AG09309 (cell line): Measurements from ENCODE around the gene CYP26C1.
A peak's percentile ranks its signal among the peaks of the same experiment; 100 is the strongest.

ENCODE experiments used
- DNase-seq: peaks from one replicate; pipeline ENCODE4 v3.0.0-alpha.2; 2010; ENCODE audit warnings: low read depth
- H3K4me3 ChIP-seq: 2 replicates; pipeline ENCODE4 v1.5.1; 2011; ENCODE audit warnings: mild to moderate bottlenecking, low read depth, low read length, moderate library complexity; ENCODE audit not compliant: control insufficient read depth
- TF ChIP-seq, protein P1 (sequence below): IDR thresholded peaks from 2 replicates; pipeline ENCODE4 v1.5.1; 2011; ENCODE audit warnings: mild to moderate bottlenecking, low read depth, low read length, inconsistent platforms; ENCODE audit not compliant: insufficient read depth, control insufficient read depth; ENCODE audit errors: missing control alignments

The CYP26C1 gene

DNA sequence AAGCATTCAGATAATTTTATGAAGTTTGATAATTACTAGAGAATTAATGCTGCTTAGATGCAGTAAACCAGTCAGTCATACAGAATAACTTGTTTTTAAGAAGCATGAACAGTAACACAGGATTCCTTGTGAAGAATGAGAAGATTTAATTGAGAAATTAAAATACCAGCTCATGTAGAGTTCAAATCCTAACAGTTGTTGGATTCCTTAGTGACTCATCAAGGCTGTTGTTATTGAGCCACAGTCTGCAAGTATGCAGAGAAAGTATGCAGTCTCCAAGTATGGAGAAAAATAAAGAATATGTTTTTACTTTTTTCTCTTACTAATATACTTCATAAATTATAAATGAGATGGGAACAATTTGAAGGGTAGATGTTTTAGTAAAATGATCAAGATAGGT, 30.2 kb upstream of the CYP26C1 start:
- peak; percentile 46 for DNase-seq
- TF ChIP-seq, protein P1, sequence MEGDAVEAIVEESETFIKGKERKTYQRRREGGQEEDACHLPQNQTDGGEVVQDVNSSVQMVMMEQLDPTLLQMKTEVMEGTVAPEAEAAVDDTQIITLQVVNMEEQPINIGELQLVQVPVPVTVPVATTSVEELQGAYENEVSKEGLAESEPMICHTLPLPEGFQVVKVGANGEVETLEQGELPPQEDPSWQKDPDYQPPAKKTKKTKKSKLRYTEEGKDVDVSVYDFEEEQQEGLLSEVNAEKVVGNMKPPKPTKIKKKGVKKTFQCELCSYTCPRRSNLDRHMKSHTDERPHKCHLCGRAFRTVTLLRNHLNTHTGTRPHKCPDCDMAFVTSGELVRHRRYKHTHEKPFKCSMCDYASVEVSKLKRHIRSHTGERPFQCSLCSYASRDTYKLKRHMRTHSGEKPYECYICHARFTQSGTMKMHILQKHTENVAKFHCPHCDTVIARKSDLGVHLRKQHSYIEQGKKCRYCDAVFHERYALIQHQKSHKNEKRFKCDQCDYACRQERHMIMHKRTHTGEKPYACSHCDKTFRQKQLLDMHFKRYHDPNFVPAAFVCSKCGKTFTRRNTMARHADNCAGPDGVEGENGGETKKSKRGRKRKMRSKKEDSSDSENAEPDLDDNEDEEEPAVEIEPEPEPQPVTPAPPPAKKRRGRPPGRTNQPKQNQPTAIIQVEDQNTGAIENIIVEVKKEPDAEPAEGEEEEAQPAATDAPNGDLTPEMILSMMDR, result no peak
- no peak overlapping the region for H3K4me3 ChIP-seq

DNA sequence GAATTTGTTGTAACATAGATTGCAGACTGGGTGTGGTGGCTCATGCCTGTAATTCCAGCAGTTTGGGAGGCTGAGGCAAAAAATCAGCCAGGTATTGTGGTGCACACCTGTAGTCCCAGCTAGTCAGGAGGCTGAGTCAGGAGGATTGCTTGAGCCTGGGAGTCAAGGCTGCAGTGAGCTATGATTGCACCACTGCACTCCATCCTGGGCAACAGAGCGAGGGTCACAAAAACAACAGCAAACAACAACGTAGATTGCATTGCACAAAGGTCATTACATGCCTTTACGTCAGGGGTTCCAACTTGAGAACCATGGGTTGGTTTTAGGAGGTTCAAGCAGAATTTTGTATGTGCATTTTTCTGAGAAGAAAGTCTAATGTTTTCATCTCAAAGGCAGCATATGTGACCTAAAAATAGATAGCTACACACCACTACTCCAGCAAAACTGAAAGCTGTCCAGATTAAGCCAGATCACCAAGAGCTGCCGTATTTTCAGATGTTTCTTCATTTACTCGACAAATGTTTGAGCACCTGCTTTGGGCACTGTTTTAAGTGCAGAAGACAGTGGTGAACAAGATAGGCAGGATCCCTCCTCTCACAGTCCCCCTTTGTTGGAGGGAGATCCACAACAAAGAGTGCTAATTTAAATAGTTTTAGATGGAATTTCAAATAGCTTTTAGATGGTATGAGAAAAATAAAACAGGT, 28.3 kb upstream of the CYP26C1 start:
- no peak overlapping the region for H3K4me3 ChIP-seq
- TF ChIP-seq, protein P1, result no peak
- no peak for DNase-seq

DNA sequence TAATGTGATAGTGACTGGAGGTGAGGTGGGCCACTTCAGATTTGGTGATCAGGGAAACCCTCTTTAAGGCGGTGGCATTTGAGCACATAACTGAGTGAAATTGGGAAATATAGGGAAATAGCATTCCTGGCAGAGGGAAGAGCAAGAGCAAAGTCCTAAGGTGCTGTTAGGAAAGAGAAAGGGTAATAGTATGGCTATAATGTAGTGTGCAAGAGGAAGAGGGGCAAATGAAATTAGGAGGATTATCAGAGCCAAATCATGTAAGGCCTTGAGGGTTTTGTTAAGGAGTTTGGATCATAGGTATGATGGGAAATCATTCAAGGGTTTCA, 27.8 kb upstream of the CYP26C1 start:
- TF ChIP-seq, protein P1, result no peak
- no peak overlapping the region for H3K4me3 ChIP-seq

DNA sequence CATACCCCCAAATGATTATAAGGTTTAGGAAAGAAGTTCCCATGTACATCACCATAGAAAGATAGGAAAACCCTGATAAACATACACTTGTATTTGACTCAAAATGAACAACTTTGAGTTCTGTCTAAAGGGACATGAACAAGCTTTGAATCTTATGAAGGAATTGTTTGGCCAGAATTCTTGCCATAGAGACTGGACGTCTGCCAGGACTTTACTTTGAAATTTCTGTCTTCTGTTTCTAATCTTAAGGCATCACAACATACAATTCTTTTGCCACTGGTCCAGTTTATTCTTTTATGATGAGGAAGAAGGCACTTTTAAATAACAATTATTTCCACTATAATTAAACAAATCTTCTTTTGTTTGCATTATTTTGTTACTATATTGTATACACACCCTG, 26.2 kb upstream of the CYP26C1 start:
- DNase-seq, result no peak
- TF ChIP-seq, protein P1, result no peak

More for the DNA sequence above, 27.8 kb upstream of the CYP26C1 start:
- DNase-seq, result no peak

DNA sequence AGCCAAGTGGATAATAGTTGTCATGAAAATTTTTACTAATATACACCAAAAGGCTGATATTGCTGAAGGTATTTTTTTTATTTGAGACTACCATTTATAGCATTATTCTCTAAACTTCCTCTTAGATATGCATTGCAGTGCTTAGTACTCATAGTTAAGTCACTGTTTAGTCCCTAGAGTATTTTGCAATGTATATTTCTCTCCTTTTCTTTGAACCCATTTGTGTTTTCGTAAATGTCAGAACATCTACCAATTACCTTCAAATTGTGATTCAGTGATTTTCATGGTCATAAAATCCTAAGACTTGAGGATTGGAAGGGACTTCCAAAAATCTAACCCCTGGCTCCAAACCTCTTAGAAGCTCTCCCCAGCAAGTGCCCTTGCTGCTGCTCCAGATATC, 21.5 kb upstream of the CYP26C1 start:
- TF ChIP-seq, protein P1, result no peak
- no peak overlapping the region for H3K4me3 ChIP-seq
- DNase-seq, result no peak

More for the DNA sequence above, 26.2 kb upstream of the CYP26C1 start:
- no peak overlapping the region for H3K4me3 ChIP-seq

DNA sequence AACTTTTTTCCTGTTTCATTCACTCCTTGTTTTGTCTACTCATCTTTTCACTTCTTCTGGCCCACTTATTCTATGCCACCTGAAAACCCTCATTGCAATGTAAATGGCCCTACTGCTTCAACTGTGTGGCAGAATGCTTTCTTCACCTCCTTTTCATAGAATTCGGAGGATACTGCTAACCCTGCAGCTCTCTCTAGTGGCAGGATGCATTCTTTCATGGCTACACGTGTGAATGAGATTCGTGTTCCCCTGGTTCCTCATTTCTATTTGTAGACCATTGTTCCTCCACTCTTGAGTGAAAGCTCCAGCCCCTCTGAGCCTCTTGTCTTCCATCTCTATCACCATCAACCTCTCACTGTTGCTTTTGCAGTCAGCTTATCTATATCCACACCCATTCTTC, 20.9 kb upstream of the CYP26C1 start:
- H3K4me3 ChIP-seq, result no peak overlapping the region
- peak; percentile 24 for DNase-seq
- TF ChIP-seq, protein P1, result peak; percentile 81

DNA sequence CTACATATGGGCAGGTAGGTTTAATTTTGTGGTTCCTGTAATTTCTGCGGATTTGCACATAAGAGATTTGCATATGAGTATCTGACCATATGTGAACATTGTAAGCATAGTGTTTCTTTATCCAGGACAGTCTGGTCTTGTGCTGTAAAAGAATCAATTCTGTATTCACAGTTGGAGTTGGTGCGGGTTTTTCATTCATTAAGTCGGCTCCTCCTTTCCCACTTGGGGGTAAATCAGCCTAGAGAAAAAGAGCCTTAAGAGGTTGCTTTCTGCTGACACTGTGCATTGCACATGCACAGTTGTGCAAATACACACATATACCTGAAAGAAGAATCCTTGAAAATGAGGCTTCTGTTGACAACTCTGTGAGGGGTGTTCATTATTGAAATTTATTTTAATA, 6.1 kb upstream of the CYP26C1 start:
- TF ChIP-seq, protein P1, result no peak
- DNase-seq, result no peak
- H3K4me3 ChIP-seq, result no peak overlapping the region
